HepG2 (cell line): ENCODE results near the gene ARL14EP. TPM values are rescaled to one million over a fixed set of nuclear protein-coding genes. Genes with fewer than 3 reads are reported as not detected.

Experiments
- ATAC-seq: fragments of 200-7000 bp; cut with Tn5 transposase; 3 replicates; pipeline ENCODE4 v1.9.1; 2020; ENCODE audit warnings: mild to moderate bottlenecking, moderate library complexity
- BruUV-seq: library from RNA; stranded (reverse); fragments of 400-500 nt; replicated peaks from 2 replicates; lab custom pipeline; 2021; lab: Mats Ljungman, UMichigan
- CTCF ChIA-PET: fragments of 300-600 bp; formaldehyde crosslinking; extraction: SDS; loops from one replicate; lab custom pipeline; 2021; ENCODE audit warnings: low total read pairs, inconsistent platforms, low intra/inter-chr PET ratio; lab: Yijun Ruan, JAX
- POLR2A ChIA-PET: fragments of 350-600 bp; sonication (Branson Sonifier 250); formaldehyde crosslinking; loops from one replicate; lab custom pipeline; 2020; ENCODE audit warnings: antibody characterized with exemption, inconsistent platforms; lab: Yijun Ruan, JAX
- DNase-seq: peaks from one replicate; pipeline ENCODE4 v3.0.0-alpha.2; 2015; ENCODE audit warnings: low spot score
- FAIRE-seq: peaks from 3 replicates; lab custom pipeline; 2011; peaks lifted over from hg19 to GRCh38; lab: Jason Lieb, UNC
- H2AFZ ChIP-seq: one replicate; pipeline ENCODE4 v1.6.1; 2011; ENCODE audit warnings: low read length, inconsistent platforms
- H3K27ac ChIP-seq: fragments of 300-600 bp; 3 replicates; pipeline ENCODE4 v1.8.0; 2011; ENCODE audit warnings: mixed run types, mild to moderate bottlenecking, mixed read lengths, low read length, inconsistent platforms; ENCODE audit not compliant: insufficient read depth; ENCODE audit errors: extremely low read length
- H3K27me3 ChIP-seq, 2 experiments: fragments of 200-600 bp in 1 of 2; 2 replicates in 1 of 2; 3 replicates in 1 of 2; pipeline versions ENCODE4 v1.6.0 to v1.8.0; 2011; ENCODE audit warnings: low read length in 2 of 2, mild to moderate bottlenecking in 2 of 2, moderate library complexity in 2 of 2, inconsistent platforms in 1 of 2; ENCODE audit not compliant: insufficient read depth in 2 of 2, control insufficient read depth in 1 of 2
- H3K36me3 ChIP-seq, 2 experiments: fragments of 200-600 bp in 1 of 2; replicated peaks in 1 of 2; 2 replicates in 1 of 2; 3 replicates in 1 of 2; pipeline versions ENCODE4 v1.5.1 to v1.8.0; 2011; ENCODE audit warnings: low read length in 2 of 2, inconsistent platforms in 1 of 2; ENCODE audit not compliant: insufficient read depth in 2 of 2, control insufficient read depth in 1 of 2
- H3K4me1 ChIP-seq: 2 replicates; pipeline ENCODE4 v1.5.1; 2012; ENCODE audit warnings: low read length, inconsistent platforms; ENCODE audit not compliant: insufficient read depth
- H3K4me2 ChIP-seq: 2 replicates; pipeline ENCODE4 v1.6.0; 2011; ENCODE audit warnings: low read depth, low read length, inconsistent platforms
- H3K4me3 ChIP-seq, 3 experiments: fragments of 200-600 bp in 1 of 3; sonication (generic), shearing (Covaris generic) in 1 of 3; replicated peaks in 1 of 3; 2 replicates each; pipeline ENCODE4 v1.5.1; 2011 to 2016; ENCODE audit warnings: low read length in 3 of 3, inconsistent platforms in 2 of 3, low read depth in 2 of 3, mild to moderate bottlenecking in 2 of 3, control low read depth in 1 of 3, mixed read lengths in 1 of 3; ENCODE audit not compliant: insufficient read depth in 1 of 3
- H3K79me2 ChIP-seq: one replicate; pipeline ENCODE4 v1.6.1; 2011; ENCODE audit warnings: low read length, inconsistent platforms; ENCODE audit not compliant: insufficient read depth
- H3K9ac ChIP-seq: 2 replicates; pipeline ENCODE4 v1.6.0; 2011; ENCODE audit warnings: mild to moderate bottlenecking, low read depth, low read length, inconsistent platforms; ENCODE audit not compliant: insufficient read depth
- H3K9me3 ChIP-seq: 2 replicates; pipeline ENCODE4 v1.5.1; 2012; ENCODE audit warnings: mild to moderate bottlenecking, low read length
- H4K20me1 ChIP-seq: 2 replicates; pipeline ENCODE4 v1.6.0; 2011; ENCODE audit warnings: inconsistent platforms, mild to moderate bottlenecking, low read length, moderate library complexity; ENCODE audit not compliant: insufficient read depth
- AFF4 ChIP-seq: sonication (generic); formaldehyde crosslinking; IDR thresholded peaks from 2 replicates; pipeline ENCODE4 v1.4.0; 2020; ENCODE audit warnings: missing genetic modification reagents
- FOXM1 ChIP-seq: sonication (generic); formaldehyde crosslinking; IDR thresholded peaks from 2 replicates; pipeline ENCODE4 v1.5.0; 2020; ENCODE audit warnings: missing genetic modification reagents
- HIC2 ChIP-seq: sonication (generic); formaldehyde crosslinking; IDR thresholded peaks from 2 replicates; pipeline ENCODE4 v1.9.0; 2022; ENCODE audit warnings: low read depth, missing genetic modification reagents
- RBFOX2 ChIP-seq: fragments of 200-400 bp; formaldehyde crosslinking; IDR thresholded peaks from 2 replicates; pipeline ENCODE4 v1.6.1; 2017; ENCODE audit warnings: low read depth, mild to moderate bottlenecking, low read length
- STAG1 ChIP-seq: sonication (generic); formaldehyde crosslinking; IDR thresholded peaks from 2 replicates; pipeline ENCODE4 v1.4.0; 2020; ENCODE audit warnings: missing genetic modification reagents
- UBTF ChIP-seq: sonication (generic); formaldehyde crosslinking; IDR thresholded peaks from 2 replicates; pipeline ENCODE4 v1.4.0; 2020; ENCODE audit warnings: mild to moderate bottlenecking, missing genetic modification reagents
- ZGPAT ChIP-seq: IDR thresholded peaks from 2 replicates; pipeline ENCODE4 v1.6.1; 2016; ENCODE audit warnings: mild to moderate bottlenecking
- ZNF782 ChIP-seq: sonication (generic); formaldehyde crosslinking; IDR thresholded peaks from 2 replicates; pipeline ENCODE4 v1.4.0; 2020; ENCODE audit warnings: missing genetic modification reagents, mild to moderate bottlenecking, borderline replicate concordance
- whole genome bisulfite sequencing: methylation state at CpG from one replicate; pipeline ENCODE4 v1.1.6; 2017; ENCODE audit warnings: low lambda C conversion rate; 5-methylcytosine and 5-hydroxymethylcytosine counted together
- in situ Hi-C: cut with HindIII; loops from 2 replicates; pipeline ENCODE4 v1.10.0; 2017; ENCODE audit warnings: low pct_unique_long_range_greater_than_20kb; ENCODE audit not compliant: extremely low pct_ligation_motif_present
- intact Hi-C: fragments of 100-400 bp; cut with micrococcal nuclease; formaldehyde crosslinking; loops from one replicate; pipeline ENCODE4 v1.10.0; 2022; ENCODE audit not compliant: unreplicated experiment
- polyA plus RNA-seq, 8 experiments: library from polyadenylated mRNA; depleted of rRNA in 3 of 8; stranded (reverse) in 7 of 8; unstranded in 1 of 8; fragments of >200 nt; fragmentation: Illumina TruSeq in 4 of 8; extraction: Trizol in 4 of 8; gene quantifications; 2 replicates each; pipeline versions ENCODE4 v1.2.1 to v1.2.3, GENCODE V29; 2011 to 2016; ENCODE audit warnings: low read depth in 4 of 8, missing spikeins in 1 of 8, mixed read lengths in 1 of 8; ENCODE audit not compliant: insufficient read depth in 1 of 8
- total RNA-seq, 5 experiments: library from RNA; depleted of rRNA; stranded (reverse); fragments of >200 nt; fragmentation: Illumina TruSeq; extraction: Trizol; gene quantifications; 2 replicates each; pipeline ENCODE4 v1.2.3, GENCODE V29; 2016; ENCODE audit warnings: low read depth in 1 of 5

Gene ARL14EP
- total and polyA plus RNA-seq, 2 of the 13 experiments (the other 11 are each of a cell fraction or from before 2014, with no cell fraction given), result 9.8 to 15.4 TPM

DNA sequence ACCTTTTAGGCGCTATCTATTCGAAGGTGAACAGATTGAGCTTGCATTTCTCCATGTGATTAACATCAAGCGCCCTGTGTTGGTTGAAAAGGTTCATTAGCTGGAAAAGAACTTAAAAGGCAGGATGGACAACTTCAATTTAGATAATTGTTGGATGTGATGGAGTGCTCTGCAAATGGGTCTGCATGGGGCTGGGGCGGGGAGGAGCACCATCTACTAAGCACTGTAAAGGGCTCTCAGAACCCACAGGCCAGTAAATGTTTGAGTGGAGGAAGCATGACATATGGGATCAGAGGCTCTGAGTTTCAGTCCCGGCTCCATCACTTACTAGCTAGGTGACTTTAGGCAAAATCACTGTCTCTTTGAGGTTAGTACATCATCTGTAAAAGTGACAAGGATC is 28.2 kb downstream of the ARL14EP start:
- Histone ChIP-seq H3K9ac (no peak overlapping the region), H3K9me3 (no peaks in the 10 kb centered on the region), H3K4me2 (no peak overlapping the region), H3K79me2 (no peaks in the 10 kb centered on the region), H3K27me3 (peaks cover 0 to 4% of the 10 kb centered on the region in 2 experiments; a peak in 1 of 5 replicates)
- in situ Hi-C loops, result loop anchor here (10.0 kb wide), 1 partner anchor 504 kb away; no protein-coding TSS in a partner anchor
- no peak for FAIRE-seq
- CTCF ChIA-PET, result no interaction called here
- WGBS, result 6% methylated on average over 5 of the region's 5 CpGs
- TF ChIP-seq RBFOX2 (no peak), HIC2 (CRISPR knock-in tag) (no peak), STAG1 (no peak), ZGPAT (CRISPR knock-in tag) (no peak), UBTF (CRISPR knock-in tag) (no peak), ZNF782 (CRISPR knock-in tag) (no peak), FOXM1 (CRISPR knock-in tag) (no peak), AFF4 (CRISPR knock-in tag) (no peak)
- TF ChIP-seq, all 625 proteins: peak for 0
- H3K27ac ChIP-seq, result no peak overlapping the region
- H4K20me1 ChIP-seq, result no peaks in the 10 kb centered on the region
- no peak overlapping the region for H2AFZ ChIP-seq
- intact Hi-C loops, result no loop called here
- DNase-seq, result no peak
- no peaks in the 10 kb centered on the region for H3K36me3 ChIP-seq
- POLR2A ChIA-PET, result no interaction called here
- ATAC-seq, result no peak
- no peak overlapping the region for H3K4me3 ChIP-seq
- no TSS peak for BruUV-seq
- H3K4me1 ChIP-seq, result no peaks in the 10 kb centered on the region
